ENCODE measurements around the gene UST.
"Not testable (repeated sequence)": the region's sequence is repeated elsewhere in the genome, so short reads cannot be mapped to it uniquely, and the experiment has no call there.

Gene UST

GRCh38 chr6:148972481-148972880 is 225.7 kb downstream of the UST start:
- H3K27ac ChIP-seq (ENCODE audit: low read depth, low read length), result no peak overlapping the region
- no peak overlapping the region for H3K4me2 ChIP-seq (ENCODE audit: low read length)
- peaks cover 10% of the 10 kb centered on the region; the same call in 1 of the 2 replicates for H3K27me3 ChIP-seq (ENCODE audit: control insufficient read depth, low read length)
- no peaks in the 10 kb centered on the region for H3K79me2 ChIP-seq (ENCODE audit: control insufficient read depth, low read length)
- no peaks in the 10 kb centered on the region for H4K20me1 ChIP-seq (ENCODE audit: control insufficient read depth, insufficient read depth, low read depth, low read length)
- no peaks in the 10 kb centered on the region for H3K36me3 ChIP-seq (ENCODE audit: control insufficient read depth, low read length)
- H3K9me2 ChIP-seq (replicated peaks; ENCODE audit: control insufficient read depth, low read length), result no peaks in the 10 kb centered on the region
- H3K4me3 ChIP-seq (ENCODE audit: low read length), result no peak overlapping the region
- TF ChIP-seq CTCF (IDR thresholded peaks at IDR 0.05; ENCODE audit: low read depth, low read length, poor library complexity, severe bottlenecking) (no peak), EZH2phosphoT487 (IDR thresholded peaks at IDR 0.05; ENCODE audit: borderline replicate concordance, low read length) (no peak)
- H3F3A ChIP-seq (ENCODE audit: control insufficient read depth, insufficient read depth), result no peaks in the 10 kb centered on the region
- H3K4me1 ChIP-seq (ENCODE audit: control insufficient read depth, low read length), result no peaks in the 10 kb centered on the region
- H3K9me3 ChIP-seq (ENCODE audit: control insufficient read depth, insufficient read depth, low read length), result no peaks in the 10 kb centered on the region

DNA sequence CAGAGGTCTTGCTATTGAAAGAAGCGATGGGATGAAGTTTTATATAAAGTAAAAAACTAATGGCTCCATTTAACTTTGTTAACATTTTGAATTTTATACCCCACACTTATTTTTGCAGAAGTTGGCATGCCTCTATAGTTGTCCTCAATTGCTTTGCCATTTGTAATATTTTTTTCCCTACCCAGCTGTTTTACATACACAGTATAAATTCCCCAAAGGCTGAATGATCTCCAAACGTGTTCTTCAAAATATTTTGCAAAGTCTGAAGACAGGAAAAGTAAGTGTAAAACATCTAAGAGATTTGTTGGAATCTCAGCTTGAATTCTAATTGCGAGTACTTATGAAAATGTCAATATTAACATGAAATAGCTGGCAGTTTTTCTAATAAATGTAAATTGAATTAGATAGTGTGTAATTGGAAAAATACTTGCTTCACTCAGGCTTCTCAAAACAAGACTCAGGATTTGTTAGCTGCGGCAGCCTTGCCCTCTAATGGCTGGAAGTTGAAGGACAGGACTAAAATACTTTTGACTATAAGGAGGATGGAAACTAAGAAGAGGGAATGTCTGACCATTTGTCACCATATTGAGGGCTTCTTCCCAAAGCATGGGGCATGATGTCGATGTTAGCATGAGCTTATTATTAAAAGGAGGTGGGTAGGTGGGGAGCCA is 226.8 kb downstream of the UST start:
- no peaks in the 10 kb centered on the region for H3K36me3 ChIP-seq (ENCODE audit: control insufficient read depth, low read length)
- no peak overlapping the region for H3K4me3 ChIP-seq (ENCODE audit: low read length)
- H3K4me1 ChIP-seq (ENCODE audit: control insufficient read depth, low read length), result no peaks in the 10 kb centered on the region
- H3K27ac ChIP-seq (ENCODE audit: low read depth, low read length), result no peak overlapping the region
- no peaks in the 10 kb centered on the region for H3K79me2 ChIP-seq (ENCODE audit: control insufficient read depth, low read length)
- H3F3A ChIP-seq (ENCODE audit: control insufficient read depth, insufficient read depth), result no peaks in the 10 kb centered on the region
- H3K27me3 ChIP-seq (ENCODE audit: control insufficient read depth, low read length), result peaks cover 8% of the 10 kb centered on the region; the same call in 1 of the 2 replicates
- no peak overlapping the region for H3K4me2 ChIP-seq (ENCODE audit: low read length)
- no peaks in the 10 kb centered on the region for H3K9me3 ChIP-seq (ENCODE audit: control insufficient read depth, insufficient read depth, low read length)
- H4K20me1 ChIP-seq (ENCODE audit: control insufficient read depth, insufficient read depth, low read depth, low read length), result no peaks in the 10 kb centered on the region
- no peaks in the 10 kb centered on the region for H3K9me2 ChIP-seq (replicated peaks; ENCODE audit: control insufficient read depth, low read length)
- TF ChIP-seq EZH2phosphoT487 (IDR thresholded peaks at IDR 0.05; ENCODE audit: borderline replicate concordance, low read length) (no peak), CTCF (IDR thresholded peaks at IDR 0.05; ENCODE audit: low read depth, low read length, poor library complexity, severe bottlenecking) (no peak)

DNA sequence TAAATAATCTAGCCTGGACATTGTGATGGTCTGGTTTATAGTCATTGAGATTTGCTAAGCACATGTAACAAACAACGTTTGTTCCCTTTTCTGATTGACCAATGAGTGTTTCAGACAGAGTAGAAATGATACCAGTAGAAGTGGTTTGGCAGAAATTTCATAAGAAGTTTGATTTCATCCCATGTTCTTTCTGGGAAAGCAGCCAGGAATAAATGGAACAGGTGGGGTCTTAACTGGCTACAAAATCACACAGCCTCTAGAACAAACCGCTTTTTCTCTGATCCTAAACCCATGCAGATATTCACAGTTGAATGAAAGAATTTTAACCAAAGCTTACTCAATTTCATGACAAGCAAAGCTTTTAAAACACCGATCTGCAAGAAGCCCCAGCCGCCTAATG is 227.5 kb downstream of the UST start:
- TF ChIP-seq EZH2phosphoT487 (IDR thresholded peaks at IDR 0.05; ENCODE audit: borderline replicate concordance, low read length) (no peak), CTCF (IDR thresholded peaks at IDR 0.05; ENCODE audit: low read depth, low read length, poor library complexity, severe bottlenecking) (no peak)
- Histone ChIP-seq H3K27me3 (ENCODE audit: control insufficient read depth, low read length) (peaks cover 5% of the 10 kb centered on the region; the same call in 1 of the 2 replicates), H3K4me2 (ENCODE audit: low read length) (no peak overlapping the region), H3K27ac (ENCODE audit: low read depth, low read length) (no peak overlapping the region), H3K4me1 (ENCODE audit: control insufficient read depth, low read length) (no peaks in the 10 kb centered on the region), H4K20me1 (ENCODE audit: control insufficient read depth, insufficient read depth, low read depth, low read length) (no peaks in the 10 kb centered on the region), H3K9me3 (ENCODE audit: control insufficient read depth, insufficient read depth, low read length) (no peaks in the 10 kb centered on the region), H3K9me2 (replicated peaks; ENCODE audit: control insufficient read depth, low read length) (no peaks in the 10 kb centered on the region), H3K4me3 (ENCODE audit: low read length) (no peak overlapping the region), H3F3A (ENCODE audit: control insufficient read depth, insufficient read depth) (no peaks in the 10 kb centered on the region), H3K79me2 (ENCODE audit: control insufficient read depth, low read length) (no peaks in the 10 kb centered on the region), H3K36me3 (ENCODE audit: control insufficient read depth, low read length) (no peaks in the 10 kb centered on the region)

GRCh38 chr6:148978298-148978697 is 231.5 kb downstream of the UST start:
- H3K36me3 ChIP-seq (ENCODE audit: control insufficient read depth, low read length); H3K4me2 ChIP-seq (ENCODE audit: low read length); H3K9me3 ChIP-seq (ENCODE audit: control insufficient read depth, insufficient read depth, low read length); H3K79me2 ChIP-seq (ENCODE audit: control insufficient read depth, low read length); H3K9me2 ChIP-seq (replicated peaks; ENCODE audit: control insufficient read depth, low read length); H3K4me3 ChIP-seq (ENCODE audit: low read length); H3F3A ChIP-seq (ENCODE audit: control insufficient read depth, insufficient read depth); H3K4me1 ChIP-seq (ENCODE audit: control insufficient read depth, low read length); H4K20me1 ChIP-seq (ENCODE audit: control insufficient read depth, insufficient read depth, low read depth, low read length); H3K27ac ChIP-seq (ENCODE audit: low read depth, low read length): not testable (repeated sequence)
- H3K27me3 ChIP-seq (ENCODE audit: control insufficient read depth, low read length), result peaks cover 12% of the 10 kb centered on the region; the same call in 1 of the 2 replicates
